SK-N-SH (cell line): ENCODE results near the gene PPFIBP2.

ENCODE experiments used
- NRF1 ChIP-seq: IDR thresholded peaks from 2 replicates; pipeline ENCODE4 v1.6.1; 2012; ENCODE audit warnings: low read depth, mild to moderate bottlenecking, low read length
- POLR2AphosphoS5 ChIP-seq: IDR thresholded peaks from 2 replicates; pipeline ENCODE4 v1.6.1; 2012; ENCODE audit warnings: low read depth, low read length
- RCOR1 ChIP-seq: fragments of 150-350 bp; IDR thresholded peaks from 2 replicates; pipeline ENCODE4 v1.6.1; 2017; ENCODE audit warnings: antibody characterized with exemption, low read length
- TF ChIP-seq, protein P1 (sequence below): fragments of 200-600 bp; sonication (generic); IDR thresholded peaks from 2 replicates; pipeline ENCODE4 v1.6.1; 2017; ENCODE audit warnings: antibody characterized with exemption, mild to moderate bottlenecking, moderate library complexity

DNA sequence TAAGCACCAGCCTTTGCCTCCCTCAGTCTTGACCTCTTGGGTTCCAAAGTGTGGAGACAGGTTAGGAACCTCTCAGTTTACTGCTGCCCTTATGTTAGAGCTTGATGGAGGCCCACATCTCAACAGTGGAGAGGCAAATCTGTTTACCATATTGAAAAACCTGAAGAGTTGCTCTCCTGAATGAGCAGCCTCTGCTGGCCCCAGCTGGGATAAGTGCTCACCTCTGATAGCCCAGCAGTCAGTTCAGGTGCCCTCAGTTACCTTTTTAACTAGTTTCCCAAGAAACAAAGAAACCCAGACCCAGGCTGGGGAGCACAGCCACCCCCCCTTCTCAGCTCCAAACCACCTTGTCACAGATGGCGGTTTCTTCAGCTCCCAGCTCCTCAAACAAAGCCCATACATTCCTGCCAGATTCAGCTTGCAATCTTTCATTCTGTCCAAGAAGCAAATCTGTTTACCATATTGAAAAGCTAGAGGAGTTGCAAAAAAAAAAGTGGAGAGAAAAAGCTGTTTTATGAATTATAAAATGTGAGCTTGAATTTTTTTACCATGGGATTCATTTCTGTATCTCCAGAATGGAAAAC, 57.2 kb downstream of the PPFIBP2 start:
- TF ChIP-seq RCOR1 (no peak), NRF1 (no peak), POLR2AphosphoS5 (no peak)
- TF ChIP-seq, protein P1, sequence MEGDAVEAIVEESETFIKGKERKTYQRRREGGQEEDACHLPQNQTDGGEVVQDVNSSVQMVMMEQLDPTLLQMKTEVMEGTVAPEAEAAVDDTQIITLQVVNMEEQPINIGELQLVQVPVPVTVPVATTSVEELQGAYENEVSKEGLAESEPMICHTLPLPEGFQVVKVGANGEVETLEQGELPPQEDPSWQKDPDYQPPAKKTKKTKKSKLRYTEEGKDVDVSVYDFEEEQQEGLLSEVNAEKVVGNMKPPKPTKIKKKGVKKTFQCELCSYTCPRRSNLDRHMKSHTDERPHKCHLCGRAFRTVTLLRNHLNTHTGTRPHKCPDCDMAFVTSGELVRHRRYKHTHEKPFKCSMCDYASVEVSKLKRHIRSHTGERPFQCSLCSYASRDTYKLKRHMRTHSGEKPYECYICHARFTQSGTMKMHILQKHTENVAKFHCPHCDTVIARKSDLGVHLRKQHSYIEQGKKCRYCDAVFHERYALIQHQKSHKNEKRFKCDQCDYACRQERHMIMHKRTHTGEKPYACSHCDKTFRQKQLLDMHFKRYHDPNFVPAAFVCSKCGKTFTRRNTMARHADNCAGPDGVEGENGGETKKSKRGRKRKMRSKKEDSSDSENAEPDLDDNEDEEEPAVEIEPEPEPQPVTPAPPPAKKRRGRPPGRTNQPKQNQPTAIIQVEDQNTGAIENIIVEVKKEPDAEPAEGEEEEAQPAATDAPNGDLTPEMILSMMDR, result no peak
